HG02571 (cell line): ENCODE data around the gene OR9A4.
"Not testable (repeated sequence)": the region's sequence is repeated elsewhere in the genome, so short reads cannot be mapped to it uniquely, and the experiment has no call there.

Source experiments
- ATAC-seq: cut with Tn5 transposase; IDR thresholded peaks from one replicate; pipeline ENCODE4 v1.9.1; 2021; ENCODE audit warnings: mild to moderate bottlenecking, moderate library complexity; ENCODE audit not compliant: unreplicated experiment

Gene OR9A4

GRCh38 chr7:141916099-141916498 lies at the start of gene OR9A4:
Gene OR9A4 (plus strand): TSS chr7:141916399. CDS start chr7:141918876, 2,477 bp downstream.
- ATAC-seq = no peak

DNA sequence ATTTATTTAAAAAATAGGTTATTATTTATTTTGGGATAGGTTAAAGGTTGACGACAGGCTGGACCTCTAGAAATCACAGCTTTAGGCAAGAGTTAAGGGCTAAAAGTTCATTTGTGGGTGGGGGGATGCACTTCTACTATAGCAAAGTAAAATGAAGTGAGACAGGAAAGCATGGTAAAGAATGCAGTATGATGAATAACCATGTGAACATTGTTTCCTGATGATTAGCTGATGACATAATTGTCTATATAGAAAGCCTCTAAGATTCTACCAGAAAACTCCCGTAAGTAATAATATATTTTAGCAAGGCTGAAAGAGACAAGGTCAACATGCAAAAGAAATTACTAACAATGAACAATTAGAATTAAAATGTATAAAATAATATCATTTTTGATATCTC lies 49.2 kb upstream of the OR9A4 start:
- ATAC-seq = no peak

GRCh38 chr7:141872931-141873330 lies 43.3 kb upstream of the OR9A4 start:
- ATAC-seq = no peak

DNA sequence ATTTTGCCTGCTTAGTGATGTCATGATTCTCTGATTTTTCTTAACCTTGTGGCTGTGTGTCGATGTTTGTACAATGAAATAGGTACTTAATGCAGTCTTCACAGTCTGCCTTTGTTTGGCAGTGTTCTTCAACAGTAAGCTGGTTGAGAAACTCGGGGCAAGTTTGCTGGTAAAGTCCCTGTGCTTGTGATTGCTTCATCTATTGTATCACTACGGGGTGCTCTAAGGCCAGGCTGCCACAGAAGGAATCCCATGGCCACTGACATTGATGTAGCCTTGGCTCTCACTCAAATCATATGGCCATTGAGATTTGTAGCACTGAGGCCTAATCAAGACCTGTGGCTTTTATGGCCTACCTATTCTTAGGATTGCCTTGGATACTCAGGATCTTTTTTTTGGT lies 41.4 kb upstream of the OR9A4 start:
- no peak for ATAC-seq

GRCh38 chr7:141875453-141875852 lies 40.7 kb upstream of the OR9A4 start:
- ATAC-seq = no peak

DNA sequence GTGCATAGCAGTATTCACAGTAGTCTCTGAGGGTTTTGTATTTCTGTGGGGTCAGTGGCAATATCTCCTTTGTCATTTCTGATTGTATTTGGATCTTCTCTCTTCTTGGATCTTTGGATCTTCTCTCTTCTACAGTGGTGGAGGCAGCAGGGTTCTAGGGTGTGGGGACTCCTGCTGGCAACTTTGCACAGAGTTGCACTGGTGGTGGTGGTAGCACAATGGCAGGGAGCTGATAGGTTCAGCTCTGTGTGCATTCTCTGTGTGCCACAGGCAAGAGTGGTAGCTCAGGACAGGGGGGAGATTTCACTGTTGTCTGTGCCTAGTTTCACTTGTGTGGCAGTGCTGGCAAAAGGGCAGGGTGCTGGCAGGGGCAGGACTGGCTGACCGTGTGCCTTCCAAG lies 39.8 kb upstream of the OR9A4 start:
- ATAC-seq = no peak

DNA sequence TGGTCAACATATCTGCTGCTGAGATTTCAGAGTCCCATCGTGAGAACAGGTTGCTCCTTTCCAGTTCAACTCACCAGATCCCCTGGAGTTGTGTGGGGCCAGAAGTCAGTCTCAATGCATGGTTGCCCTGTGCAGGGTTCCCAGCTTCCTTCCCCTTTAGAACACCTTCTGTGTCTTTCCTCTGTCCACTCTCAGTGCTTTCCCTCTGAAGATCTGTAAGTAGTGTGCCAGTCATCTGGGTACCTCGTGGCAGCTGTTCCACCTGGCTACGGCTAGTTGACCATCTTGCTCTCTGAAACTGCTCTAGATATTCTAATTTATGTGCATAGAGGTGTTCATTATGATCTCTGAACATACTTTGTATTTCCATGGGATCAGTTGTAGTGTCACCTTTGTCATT lies 38.8 kb upstream of the OR9A4 start:
- ATAC-seq = no peak

DNA sequence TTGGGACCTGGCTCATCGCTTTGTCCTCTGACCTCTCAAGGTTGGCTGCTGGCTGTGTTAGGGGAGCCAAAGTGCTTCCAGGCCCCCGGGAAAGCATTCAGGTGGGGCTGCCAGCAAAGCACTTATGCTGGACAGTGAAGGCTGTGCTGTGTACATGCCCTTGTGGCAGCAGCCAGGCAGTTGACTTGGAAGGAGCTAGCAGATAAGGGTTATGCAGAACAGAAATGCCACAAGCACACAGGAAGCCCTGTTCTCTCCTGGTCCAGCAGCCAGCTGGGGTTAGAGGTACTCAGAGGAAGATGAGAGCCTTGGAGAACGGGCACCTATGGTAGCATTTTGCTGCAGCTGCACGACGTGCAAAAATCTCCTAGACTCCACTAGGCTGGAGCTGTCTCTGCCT lies 35.2 kb upstream of the OR9A4 start:
- ATAC-seq = no peak

DNA sequence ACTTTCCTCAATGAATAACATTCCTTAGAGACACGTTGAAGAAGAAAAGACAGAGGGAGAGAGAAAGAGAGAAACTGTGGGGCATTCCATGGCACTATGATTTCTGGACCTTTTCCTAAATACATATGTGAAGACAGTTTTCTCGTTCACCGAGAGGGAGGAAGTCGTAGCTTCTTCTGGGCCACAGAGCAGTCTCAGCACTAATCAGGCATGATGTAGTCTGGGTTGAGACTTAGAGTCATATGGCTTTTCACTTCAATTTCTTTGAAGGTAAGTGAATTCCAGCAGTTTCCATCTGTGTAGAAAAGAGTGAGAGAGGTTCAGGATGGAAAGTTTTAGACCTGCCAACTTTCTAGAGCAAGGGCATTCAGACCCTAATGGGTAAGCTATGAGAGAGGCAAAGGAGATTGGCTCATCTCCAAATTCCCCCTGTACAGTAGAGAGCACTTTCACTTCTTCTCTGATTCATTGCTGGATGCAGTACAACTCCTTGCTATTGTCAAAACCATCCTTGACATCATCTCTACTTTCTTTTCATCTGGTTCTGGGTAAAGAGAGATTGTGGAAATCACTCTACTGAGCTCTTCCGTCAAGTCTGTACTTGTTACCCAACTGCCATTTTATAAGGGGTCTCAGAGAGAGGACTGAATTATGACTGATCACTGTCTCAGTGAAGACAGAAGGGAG lies 31.5 kb upstream of the OR9A4 start:
- ATAC-seq = no peak

- no peak for ATAC-seq
These were observed 26.9 kb upstream of the OR9A4 start for GRCh38 chr7:141889321-141889720.

DNA sequence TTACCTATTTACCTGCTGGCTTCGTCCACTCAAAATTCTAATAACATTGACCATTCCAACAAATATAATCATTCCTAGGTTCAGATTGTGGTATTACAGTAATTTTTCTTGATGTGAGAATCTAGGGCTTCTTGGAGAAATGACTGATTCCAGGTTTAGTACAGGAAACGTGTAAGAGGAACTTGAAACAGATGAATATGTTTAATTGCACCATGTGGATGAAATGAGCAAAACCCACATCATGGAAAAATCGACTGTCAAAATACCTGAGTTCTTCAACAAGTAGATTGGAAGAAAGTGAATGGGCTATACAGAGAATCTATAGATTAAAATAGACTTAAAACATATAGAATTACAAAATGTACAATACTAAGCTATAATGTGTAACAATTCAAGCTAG lies 24.9 kb upstream of the OR9A4 start:
- no peak for ATAC-seq

DNA sequence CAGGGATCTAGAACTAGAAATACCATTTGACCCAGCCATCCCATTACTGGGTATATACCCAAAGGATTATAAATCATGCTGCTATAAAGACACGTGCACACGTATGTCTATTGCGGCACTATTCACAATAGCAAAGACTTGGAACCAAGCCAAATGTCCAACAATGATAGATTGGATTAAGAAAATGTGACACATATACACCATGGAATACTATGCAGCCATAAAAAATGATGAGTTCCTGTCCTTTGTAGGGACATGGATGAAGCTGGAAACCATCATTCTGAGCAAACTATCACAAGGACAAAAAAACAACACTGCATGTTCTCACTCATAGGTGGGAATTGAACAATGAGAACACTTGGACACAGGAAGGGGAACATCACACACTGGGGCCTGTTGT lies 16.8 kb upstream of the OR9A4 start:
- ATAC-seq = not testable (repeated sequence)

GRCh38 chr7:141906285-141906684 lies 9.9 kb upstream of the OR9A4 start:
- ATAC-seq = no peak

DNA sequence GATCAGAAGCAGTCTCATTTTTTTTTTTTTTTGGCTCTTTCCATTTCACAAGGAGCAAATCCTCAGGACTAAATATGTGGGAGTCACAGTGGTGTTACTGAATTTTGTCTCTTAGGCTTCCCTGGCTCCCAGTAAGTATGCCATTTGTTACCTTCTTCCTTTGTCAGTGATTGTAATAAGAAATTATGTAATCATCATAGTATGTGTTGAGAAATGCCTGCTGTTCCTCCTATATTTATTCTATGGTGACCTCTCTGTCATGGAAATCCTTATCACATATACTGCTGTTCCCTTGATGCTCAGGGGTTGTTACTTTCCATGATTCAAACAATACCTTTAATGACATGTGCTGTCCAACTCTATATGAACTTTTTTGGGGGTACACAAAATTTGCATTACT lies 4.8 kb upstream of the OR9A4 start:
- ATAC-seq = no peak

- no peak for ATAC-seq
These were observed 634 bp upstream of the OR9A4 start for GRCh38 chr7:141915565-141915964.

GRCh38 chr7:141920281-141920680 lies 4.1 kb downstream of the OR9A4 start:
- no peak for ATAC-seq

DNA sequence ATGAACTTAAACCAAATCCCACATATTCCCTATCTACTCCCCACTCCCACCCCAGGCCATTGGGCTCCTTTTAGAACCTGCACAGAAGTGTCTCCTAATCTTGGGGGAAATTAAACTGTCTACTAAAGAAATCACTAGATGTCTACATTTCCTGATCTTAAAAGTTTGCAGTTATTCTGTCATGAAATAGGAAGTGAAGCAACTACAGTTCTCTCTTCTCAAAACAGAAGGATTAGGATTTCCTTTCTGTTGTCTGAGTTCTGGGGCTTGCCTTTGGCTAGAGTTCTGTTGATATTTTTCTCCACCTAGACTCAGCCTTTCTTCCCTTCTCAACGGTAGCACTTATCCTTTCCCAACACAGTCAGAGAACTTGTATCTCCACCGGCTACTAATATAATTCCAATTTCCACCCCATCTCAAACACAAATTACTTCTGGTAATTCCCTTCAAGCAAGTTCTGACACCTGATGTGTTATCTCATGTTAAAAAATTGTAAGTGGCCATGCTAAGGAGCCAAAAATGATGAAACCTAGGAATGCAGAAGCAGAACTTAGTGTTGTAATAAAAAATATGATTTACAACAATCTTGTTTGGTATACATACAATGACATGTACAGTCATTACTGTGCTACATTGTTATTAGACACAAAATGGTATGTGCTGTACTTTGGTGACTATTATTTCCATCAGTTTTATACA lies 12.1 kb downstream of the OR9A4 start:
- ATAC-seq = no peak

- ATAC-seq = no peak
These were observed 12.6 kb downstream of the OR9A4 start for GRCh38 chr7:141928845-141929195.

DNA sequence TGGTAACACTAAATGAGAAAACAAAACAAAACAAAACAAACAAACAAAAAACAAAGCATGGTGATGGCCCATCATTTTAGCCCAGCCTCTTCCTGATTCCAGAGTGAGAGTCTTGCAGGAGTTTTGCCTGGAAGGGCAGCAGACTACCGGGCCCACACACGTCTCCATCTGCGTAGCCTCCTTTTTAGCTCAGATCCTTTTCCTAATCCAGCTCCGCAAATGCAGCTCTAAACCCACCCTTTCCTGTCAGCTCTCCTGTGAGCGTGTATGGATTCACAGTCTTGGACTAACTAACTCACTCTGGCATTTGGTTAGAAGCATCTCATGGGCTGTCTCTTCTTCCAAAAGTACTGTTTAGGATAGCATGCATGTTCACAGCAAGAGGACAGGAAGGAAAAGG lies 14.0 kb downstream of the OR9A4 start:
- ATAC-seq = no peak

- ATAC-seq = no peak
These were observed 24.9 kb downstream of the OR9A4 start for GRCh38 chr7:141941075-141941474.

GRCh38 chr7:141943846-141944245 lies 27.6 kb downstream of the OR9A4 start:
- no peak for ATAC-seq

DNA sequence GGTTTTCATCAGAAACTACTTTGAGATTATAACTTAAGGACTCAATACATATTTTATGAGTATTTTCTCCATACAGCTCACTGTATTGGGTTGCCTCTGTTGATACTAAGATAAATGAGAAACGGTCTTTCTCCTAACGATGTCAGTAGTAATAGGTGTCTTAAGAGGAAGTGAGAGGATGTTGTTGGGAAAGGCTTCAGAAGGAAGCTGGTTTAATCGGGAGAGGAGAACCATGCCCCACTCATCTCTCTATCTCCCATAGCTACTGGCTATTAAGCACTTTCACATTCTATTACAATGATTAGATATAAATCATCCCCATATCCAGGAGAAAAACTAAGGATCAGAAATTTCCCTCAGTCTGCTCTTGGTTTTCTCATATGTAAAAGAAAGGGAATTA lies 28.6 kb downstream of the OR9A4 start:
- no peak for ATAC-seq

DNA sequence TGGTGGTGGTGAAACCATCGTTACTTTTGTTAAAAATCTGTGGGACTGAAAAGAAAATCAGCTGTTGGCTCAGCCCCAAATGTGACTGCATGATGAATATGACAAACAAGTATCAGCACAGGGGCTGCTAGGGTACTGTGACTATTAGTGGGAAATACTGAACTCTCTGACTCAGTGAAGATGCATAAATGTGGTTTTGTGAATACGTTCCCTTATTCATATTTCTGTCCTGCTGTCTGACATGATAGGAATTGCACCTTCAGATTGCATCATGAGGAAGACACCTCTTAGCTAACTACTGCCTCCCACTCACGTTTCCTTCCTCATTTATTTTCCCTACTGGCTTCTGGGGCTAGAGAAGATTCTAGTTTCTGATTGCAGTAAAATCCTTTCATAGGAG lies 29.2 kb downstream of the OR9A4 start:
- no peak for ATAC-seq
